Stimulated activated CD8-positive, alpha-beta memory T cell treated with anti-CD3 and anti-CD28 coated beads, Interleukin-2, amount 100 ng/mL, for 48 hours (primary cell): Measurements from ENCODE around the gene PPP6R3.
"Not testable (repeated sequence)": the region's sequence is repeated elsewhere in the genome, so short reads cannot be mapped to it uniquely, and the experiment has no call there.

ENCODE experiments used
- DNase-seq, 2 donors: peaks; one replicate each; pipeline ENCODE4 v3.0.0-alpha.2; 2020; ENCODE audit warnings: low read depth in 2 of 2

The PPP6R3 gene

DNA sequence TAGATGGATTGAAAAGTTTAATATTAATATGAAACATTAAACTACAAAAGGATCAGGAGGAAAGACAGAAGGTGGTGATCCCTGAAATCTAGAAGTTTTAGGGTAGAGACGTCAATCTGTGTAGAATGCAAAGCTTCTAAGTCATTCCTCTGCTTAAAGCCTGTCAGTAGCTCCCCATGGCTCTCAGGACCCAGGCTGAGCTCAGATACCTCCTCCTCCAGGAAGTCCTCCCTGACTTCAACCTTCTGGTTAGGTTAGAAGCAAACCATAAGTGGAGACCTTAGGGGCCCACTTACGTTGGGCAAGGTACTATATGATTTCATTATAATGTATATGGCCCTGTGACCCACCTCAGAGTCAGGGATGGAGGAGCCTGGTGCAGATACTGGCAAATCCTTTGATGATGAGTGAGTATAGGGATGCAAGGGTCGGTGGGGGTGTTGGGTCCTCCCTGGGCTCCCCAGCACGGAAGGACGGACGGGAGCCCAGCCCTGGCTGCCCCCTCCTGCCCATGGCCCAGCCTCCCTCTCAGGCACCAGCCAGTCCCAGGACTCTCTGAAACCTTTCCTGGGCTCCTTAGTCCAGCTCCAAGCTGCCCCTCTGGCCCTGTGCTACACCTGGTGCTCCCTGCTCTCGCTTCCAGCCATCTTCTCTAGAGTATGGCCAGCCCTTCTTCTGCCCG is 3.2 kb upstream of the PPP6R3 start:
- no peak for DNase-seq

DNA sequence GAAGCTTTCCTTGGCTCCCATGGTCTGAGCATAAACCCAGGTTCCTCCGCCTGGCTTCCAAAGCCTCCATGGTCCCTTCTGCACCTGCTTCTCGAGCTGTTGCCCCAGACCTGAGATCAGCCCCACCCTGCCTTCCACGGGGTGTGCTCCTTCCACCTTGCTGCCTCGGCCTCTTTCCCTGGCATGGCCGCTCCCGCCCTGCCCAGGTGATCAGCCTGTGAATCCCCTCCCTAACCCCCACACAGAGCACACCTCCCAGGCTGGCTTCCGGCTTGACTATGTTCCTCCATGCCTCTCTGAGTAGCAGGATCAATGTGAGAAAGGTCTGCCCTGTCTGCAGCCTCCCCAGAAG is 2.7 kb upstream of the PPP6R3 start:
- DNase-seq = no peak

DNA sequence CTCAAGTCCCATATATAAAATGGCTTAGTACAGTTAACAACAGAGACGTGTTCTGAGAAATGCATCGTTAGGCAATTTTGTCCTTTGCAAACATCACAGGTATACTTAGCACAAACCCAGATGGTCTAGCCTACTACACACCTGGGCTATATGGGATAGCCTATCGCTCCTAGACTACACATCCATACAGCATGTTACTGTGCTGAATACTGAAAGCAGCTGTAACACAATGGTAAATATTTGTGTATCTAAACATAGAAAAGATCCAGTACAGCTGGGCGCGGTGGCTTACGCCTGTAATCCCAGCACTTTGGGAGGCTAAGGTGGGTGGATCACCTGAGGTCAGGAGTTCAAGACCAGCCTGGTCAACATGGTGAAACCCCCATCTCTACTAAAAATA is 2.2 kb upstream of the PPP6R3 start:
- not testable (repeated sequence) for DNase-seq

DNA sequence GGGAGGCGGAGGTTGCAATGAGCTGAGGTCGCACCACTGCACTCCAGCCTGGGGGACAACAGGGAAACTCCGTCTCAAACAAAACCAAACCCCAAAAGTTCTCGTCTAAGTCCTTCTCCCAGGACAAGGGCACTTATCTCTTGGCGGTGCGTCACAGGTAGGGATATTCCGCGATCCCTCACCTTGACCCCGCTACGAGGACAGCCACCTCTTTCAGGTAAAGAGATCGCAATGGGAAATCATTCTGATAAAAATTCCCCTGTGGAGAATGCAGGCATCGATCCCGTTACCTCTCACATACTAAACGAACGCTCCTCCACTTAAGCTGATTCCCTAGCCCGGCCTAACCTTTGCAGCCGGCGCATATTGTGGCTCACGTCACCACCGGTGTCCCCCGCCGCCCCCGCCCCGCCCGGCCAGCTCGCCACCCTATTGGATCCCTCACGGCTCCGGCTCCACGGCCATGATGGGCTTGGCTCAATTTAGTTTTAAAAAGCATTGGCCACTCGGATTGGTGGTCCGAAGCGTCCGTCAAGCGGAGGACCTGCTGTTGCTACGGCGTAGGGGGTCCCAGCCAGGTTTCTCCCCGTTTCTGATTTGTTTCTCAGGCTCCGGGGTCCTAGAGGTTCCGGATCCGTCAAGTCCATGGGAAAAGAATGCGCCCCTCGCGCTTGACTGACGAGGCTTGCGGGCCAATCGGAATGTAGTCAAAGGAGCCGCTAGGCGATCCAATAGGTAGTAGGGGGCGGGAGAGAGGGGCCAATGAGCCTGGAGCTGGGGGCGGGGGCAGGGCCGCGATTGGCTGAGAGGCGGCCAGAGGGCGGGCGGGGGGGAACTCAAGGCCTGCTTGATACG is 439 bp upstream of the PPP6R3 start:
- peak; percentile 89 to 91 for DNase-seq

DNA sequence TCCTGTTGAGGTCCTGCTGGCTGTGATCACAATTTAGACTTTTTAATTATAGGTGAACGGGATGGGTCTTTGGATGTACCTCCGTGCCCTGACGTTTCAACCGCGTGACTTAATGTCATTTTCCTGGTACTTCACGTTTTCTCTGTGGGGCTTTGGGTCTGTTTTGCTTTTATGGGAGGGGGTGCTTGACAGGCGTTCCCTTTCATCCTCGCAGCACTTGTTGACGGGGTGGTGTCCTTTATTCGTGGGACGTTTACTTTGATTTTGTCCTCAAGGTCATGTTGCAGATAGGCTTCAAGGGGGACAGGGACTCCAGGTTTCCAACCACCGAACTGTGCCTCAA is 994 bp downstream of the PPP6R3 start:
- DNase-seq = no peak

DNA sequence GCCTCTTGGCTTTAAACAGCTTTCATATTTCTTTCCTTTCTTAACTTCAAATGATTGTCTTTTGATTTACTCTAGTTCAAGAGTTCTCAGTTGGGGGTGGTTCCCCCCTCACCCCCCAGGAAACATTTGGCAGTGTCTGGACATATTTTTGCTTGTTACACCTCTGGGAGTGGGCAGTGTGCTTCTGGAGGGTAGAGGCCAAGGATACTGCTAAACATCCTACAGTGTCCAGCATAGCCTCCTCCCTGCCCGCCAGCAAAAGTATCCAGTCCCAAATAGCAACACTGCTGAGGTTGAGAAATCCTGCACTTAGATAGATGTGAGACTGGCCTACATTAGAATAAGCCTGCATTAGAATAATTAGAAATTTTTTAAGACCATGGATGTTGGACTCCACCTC is 3.2 kb downstream of the PPP6R3 start:
- no peak for DNase-seq

DNA sequence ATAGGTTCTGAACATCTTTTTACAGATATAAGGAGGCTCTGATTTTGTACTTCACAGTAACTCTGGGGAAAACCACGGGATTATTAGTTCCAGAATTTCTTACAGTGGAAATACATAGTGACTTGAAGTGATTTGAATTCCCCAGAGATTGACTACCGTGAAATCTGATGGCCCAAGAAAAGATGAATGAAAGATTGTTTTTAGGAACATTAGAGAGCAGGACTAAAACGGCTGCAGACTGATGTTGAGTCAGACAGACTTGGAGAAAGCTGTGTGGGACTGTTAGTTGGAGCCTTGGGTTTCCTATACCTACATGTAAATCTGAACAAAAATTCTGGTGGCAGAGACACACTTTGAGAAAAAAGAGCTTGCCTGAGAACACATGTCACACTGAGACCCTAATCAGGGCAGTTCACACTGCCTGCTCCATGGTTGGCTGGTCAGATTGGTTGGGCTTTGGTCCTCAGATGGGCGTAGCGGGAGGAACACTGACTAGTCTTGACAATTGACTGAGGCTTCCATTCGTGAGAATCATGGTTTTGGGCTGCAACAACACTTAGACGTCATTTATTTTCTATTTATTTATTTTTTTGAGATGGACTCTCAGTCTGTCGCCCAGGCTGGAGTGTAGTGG is 6.8 kb downstream of the PPP6R3 start:
- DNase-seq = no peak

DNA sequence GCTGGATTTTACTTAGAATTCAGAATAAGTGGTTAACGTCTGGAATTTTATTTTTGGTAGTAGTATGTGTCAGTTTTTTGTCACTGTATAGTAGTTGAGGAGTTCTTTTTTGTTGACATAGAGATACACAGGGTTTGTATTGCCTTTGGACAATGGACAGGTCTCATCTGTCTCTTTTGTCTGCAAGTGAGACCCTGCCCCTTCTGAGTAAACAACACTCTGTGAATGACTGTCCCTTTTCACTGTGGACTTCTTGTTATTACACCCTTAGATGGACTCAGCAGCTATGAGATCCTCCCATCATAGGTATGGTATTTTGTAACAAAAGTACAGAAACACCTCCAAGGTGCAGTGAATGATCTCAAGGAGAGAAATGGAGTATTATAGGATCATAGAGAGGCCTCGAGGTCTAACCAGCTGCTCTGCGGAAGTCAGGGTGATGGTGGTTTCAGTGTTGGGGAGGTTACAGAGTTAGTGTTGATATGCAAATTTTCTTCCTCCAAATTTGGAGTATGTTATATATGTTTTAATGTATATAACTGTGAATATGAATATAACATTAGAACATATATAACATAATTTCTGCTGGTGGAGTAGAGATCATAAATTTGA is 7.8 kb downstream of the PPP6R3 start:
- no peak for DNase-seq

DNA sequence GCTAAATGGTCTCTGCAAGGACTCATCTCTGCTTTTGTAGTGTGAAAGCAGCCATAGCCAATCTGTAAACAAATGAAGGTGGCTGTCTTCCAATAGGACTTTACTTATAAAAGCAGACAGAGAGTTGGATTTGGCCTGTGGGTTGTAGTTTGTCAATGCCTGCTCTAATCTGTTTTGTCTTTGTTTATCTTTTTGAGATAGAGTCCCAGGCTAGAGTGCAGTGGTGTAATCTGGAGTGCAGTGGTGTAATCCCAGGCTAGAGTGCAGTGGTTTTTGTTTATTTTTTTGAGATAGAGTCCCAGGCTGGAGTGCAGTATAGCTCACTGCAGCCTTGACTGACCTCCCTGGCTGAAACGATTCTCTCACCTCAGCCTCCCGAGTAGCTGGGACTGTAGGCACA is 8.6 kb downstream of the PPP6R3 start:
- DNase-seq = no peak

DNA sequence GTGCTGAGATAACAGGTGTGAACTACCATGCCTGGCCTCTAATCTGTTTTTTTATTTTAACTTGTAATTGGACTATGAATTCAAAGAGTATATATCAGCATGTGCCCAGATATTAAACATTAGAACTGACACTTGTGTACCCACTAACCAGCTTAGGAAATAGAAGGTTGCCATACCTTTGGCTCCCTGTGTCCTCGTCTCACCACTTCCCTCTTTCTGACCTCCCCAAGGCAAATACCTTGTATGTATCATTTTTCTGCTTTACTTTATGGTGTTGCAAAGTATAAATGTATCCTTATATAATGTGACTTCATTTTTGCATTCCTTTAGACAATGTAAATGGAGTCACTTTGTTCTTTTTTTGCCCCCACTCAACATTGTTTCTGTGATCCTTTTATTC is 9.1 kb downstream of the PPP6R3 start:
- no peak for DNase-seq

DNA sequence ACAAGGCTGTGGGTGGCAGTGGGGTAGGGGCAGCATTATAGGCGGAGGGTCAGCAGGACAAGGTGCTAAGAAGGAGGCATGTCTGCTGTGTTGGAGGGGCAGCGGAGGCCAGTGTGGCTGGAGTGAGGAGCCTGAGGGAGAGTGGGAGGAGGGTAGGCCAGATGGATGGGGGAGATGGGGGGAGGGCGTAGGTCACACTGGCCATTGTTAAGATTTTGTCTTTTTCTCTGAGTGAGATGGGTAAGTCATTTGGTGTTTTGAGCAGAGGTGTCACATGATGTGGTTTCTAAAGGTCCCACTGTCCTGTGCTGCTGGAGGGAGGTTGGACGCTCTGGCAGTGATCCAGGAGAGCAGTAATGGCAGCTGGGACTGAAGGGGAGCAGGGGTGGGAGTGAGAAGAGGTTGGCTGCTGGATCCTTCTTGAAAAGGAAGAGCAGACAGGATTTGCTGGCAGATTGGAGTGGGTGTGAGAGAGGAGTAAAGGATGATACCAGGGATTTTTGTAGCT is 9.8 kb downstream of the PPP6R3 start:
- no peak for DNase-seq

DNA sequence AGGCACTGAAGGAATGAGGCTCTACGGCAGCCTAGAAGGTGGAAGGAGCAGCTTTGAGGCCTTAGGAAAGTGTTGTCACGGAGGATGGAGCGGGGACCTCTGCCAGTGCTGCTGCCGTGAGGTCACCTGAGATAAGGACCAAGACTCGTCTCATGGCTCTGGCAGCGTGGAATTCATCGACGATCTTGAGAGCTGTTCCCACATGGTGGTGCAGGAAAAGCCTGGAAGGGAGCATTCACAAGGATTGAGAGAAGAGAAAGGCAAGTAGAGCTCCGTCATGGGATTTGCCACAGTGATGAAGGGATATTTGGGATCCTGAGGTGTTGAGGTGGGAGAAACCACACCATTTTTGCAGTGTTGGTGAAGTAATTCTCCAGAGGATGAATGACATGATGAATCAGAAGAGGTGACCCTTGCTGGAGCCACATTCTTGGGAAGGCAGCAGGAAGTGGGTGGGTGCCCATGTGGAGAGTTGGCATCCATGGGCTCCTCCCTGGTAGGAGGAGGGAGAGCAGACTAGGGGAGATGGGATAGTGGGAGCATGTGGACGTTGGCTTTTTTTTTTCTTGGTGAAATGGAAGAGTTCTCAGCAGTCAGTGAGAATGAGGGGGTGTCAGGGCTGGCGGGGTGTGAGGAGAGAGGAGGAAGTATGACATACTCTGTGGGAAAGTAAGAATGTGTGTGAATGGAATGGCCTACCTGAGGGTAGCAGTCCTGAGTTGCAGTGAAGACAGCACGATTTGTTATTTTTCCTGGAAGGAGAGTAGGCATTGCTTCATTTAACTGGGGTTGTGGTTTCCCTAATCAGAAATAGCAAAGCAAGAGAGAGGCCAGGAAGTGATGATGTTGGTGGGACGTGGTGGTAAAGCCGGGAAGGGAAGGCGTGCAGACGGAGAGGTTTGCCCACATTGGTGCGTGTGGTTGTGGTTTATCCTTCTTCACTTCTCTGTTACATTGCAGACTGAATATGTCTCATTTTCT is 11.1 kb downstream of the PPP6R3 start:
- DNase-seq = peak; percentile 23 to 54

DNA sequence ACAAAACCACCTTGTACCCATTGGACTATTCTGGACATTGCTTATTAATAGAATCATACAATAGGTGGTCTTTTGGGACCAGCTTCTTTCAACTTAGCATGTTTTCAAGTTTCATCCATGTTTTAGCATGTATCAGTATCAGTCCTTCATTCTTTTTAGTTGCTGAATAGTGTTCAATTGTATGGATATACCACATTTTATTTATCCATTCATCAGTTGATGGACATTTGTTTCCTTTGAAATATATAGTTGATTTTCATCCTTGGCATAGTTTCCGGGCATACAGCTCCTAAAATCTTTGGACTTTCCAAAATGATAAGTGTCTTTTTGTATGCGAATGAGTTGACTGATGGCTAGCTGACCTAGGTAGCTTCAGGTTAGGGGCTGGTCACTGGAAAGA is 12.2 kb downstream of the PPP6R3 start:
- DNase-seq = no peak

DNA sequence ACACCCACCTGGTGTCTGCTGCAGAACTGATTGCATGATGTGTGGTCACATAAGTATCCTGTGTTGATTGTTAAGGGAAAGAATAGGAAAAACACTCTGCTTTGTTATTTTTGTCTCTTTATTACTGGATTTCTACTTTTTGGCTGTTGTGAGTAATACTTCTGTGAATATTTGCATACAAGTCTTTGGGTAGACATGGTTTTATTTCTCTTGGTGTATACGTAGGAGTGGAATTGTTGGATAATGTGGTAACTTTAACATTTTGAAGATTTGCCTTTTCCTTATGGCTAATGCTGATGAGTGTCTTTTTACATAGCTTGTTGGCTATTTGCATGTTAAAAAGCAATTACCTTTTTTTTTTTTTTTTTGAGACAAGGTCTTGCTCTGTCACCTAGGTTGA is 13.1 kb downstream of the PPP6R3 start:
- DNase-seq = no peak

DNA sequence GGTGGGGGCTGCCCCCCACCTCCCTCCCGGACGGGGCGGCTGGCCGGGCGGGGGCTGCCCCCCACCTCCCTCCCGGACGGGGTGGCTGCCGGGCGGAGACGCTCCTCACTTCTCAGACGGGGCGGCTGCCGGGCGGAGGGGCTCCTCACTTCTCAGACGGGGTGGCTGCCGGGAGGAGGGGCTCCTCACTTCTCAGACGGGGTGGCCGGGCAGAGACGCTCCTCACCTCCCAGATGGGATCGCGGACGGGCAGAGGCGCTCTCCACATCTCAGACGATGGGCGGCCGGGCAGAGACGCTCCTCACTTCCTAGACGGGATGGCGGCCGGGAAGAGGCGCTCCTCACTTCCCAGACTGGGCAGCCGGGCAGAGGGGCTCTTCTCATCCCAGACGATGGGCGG is 15.1 kb downstream of the PPP6R3 start:
- DNase-seq = not testable (repeated sequence)

DNA sequence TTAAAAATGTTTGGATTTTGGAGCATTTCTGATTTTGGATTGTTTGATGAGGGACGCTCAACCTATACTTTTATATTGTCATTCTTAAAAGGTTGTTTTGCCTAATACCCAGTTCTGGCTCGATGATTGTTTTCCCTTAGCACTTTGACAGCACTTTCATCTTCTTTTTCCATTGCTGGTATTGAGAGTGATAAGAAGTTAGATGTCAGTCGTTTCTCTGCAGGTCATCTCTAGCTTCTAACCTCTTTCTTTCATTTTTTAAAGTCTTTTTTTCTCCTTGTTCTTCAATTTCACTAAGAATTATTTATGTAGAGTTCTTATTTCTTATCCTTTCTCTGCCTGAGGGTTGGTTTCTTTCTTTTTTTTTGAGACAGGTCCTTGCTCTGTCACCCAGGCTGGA is 18.8 kb downstream of the PPP6R3 start:
- DNase-seq = no peak

DNA sequence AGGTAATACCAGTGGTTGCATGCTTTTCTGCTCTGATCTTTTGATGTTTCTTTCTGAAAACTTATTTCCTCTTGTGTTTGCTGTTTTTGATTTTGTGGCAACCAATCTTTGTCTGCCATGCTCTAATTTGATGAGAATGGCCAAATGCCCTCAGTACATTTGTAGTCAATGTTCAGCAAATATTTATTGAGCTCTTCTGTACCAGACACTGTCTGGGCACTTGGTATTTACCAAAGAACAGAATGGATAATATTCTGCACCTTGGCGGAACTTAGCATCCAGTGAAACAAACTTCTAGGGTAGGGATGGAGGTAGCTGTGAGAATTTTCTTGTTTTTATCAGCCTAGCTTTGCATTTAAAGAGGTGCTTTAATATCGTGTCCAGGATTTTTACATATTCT is 19.6 kb downstream of the PPP6R3 start:
- no peak for DNase-seq

DNA sequence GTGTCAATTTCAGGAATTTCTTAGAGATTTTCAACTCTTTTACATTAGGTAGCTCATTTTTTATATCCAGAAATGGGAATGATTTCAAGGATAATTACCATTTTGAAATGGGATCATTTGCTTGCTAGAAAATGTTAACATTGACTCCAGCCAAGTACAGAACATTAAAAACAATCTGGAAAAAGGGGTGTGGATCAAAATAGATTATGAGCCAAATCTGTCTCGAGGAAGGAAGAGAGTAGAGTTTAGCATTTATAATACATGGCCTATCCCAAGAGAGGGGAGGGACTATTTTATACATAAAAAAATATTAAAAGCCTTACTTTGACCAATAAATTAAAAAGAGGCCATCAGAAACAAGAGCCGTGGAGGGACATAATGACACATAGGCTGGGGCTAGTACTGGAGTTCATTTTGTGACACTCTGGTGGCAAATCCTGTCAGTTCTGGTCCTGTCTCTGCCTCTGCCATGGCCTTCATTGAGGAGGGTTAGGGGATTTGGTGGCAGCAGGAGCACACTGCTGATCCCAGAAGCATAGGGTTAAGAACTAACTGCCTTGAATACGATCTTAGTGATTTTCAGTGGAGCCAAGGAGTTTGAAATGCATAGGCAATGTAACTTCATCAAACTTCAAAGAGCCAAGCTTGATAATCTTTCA is 20.4 kb downstream of the PPP6R3 start:
- no peak for DNase-seq

DNA sequence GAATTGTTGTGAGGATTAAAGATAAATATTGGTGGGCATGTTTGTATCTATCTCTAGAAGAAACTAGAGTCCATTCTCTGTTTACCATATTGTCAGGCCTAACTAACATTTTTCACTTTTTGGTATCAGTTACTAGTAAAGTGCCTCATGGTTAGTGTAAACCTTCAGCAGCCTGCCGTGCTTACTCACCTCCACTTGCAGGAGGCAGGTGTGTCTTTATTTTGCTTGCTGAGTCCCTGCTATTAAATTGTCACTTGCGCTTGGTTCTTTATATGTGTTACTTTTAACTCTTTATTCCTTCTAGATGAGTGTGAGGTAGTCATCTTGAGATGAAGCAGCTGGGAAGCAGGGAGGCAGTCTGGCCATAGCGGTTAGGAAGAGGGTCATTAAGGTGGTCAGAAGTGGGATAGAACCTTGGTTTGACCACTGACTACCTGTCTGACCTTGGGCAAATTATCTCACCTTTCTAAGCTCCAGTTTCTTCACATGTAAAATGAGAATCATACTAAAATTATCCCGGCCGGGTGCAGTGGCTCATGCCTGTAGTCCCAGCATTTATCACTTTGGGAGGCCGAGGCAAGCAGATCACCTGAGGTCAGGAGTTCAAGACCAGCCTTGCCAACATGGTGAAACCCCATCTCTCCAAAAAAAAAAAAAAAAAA is 21.2 kb downstream of the PPP6R3 start:
- no peak for DNase-seq

DNA sequence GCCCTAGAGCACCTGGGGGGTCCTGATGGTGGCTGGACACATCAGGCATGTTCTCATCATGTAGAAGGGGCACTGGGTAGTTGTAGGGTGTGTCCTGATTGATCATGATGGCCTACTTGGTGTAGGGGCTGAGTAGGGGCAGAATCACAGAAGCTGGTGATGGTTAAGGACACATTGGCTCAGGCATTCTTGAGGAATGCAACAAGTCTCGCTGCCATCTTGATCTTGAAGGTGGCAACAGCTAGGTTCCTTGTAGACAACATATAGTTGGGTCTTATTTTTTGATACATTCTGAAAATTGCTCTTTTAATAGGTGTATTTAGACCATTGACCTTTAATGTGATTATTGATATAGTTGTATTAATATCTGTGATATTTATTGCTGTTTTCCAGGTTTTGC is 28.1 kb downstream of the PPP6R3 start:
- DNase-seq = no peak
